Heart left ventricle (tissue), 16 donors: Measurements from ENCODE around the gene MINDY4. TPM values are rescaled to one million over a fixed set of nuclear protein-coding genes. Genes with fewer than 3 reads are reported as not detected.

ENCODE experiments used
- ATAC-seq, 4 donors: fragments of 200-7000 bp; cut with Tn5 transposase; one replicate each; pipeline ENCODE4 v1.9.1; 2020 to 2022; ENCODE audit warnings: moderate library complexity in 4 of 4, mild to moderate bottlenecking in 3 of 4, moderate number of reproducible peaks in 1 of 4
- DNase-seq, 5 donors: peaks; one replicate each; pipeline ENCODE4 v3.0.0-alpha.2; 2020
- H3K27ac ChIP-seq, 12 donors: fragments of 200-600 bp; sonication (generic) in 4 of 12; one replicate each; pipeline versions ENCODE4 v1.5.0 to v1.8.0; 2016 to 2022; ENCODE audit warnings: mild to moderate bottlenecking in 2 of 12
- H3K27me3 ChIP-seq, 9 donors: fragments of 200-600 bp; sonication (generic) in 2 of 9; one replicate each; pipeline versions ENCODE4 v1.5.1 to v1.8.0; 2016 to 2022; ENCODE audit warnings: mild to moderate bottlenecking in 3 of 9
- H3K36me3 ChIP-seq, 9 donors: fragments of 200-600 bp; sonication (generic) in 2 of 9; one replicate each; pipeline versions ENCODE4 v1.5.0 to v1.8.0; 2018 to 2022; ENCODE audit warnings: mild to moderate bottlenecking in 2 of 9
- H3K4me1 ChIP-seq, 12 donors: fragments of 200-600 bp; sonication (generic) in 4 of 12; one replicate each; pipeline versions ENCODE4 v1.5.0 to v1.8.0; 2016 to 2022; ENCODE audit warnings: mild to moderate bottlenecking in 3 of 12
- H3K4me3 ChIP-seq, 12 donors: fragments of 200-600 bp; sonication (generic) in 4 of 12; one replicate each; pipeline versions ENCODE4 v1.5.0 to v1.8.0; 2017 to 2022; ENCODE audit warnings: mild to moderate bottlenecking in 9 of 12, moderate library complexity in 4 of 12
- H3K9me3 ChIP-seq, 12 donors: fragments of 200-600 bp; sonication (generic) in 4 of 12; one replicate each; pipeline versions ENCODE4 v1.5.0 to v1.8.0; 2016 to 2022; ENCODE audit warnings: mild to moderate bottlenecking in 1 of 12
- POLR2A ChIP-seq, 2 donors: fragments of 450-650 bp; IDR thresholded peaks; one replicate each; pipeline ENCODE4 v1.6.1; 2017; ENCODE audit warnings: antibody characterized with exemption in 2 of 2, mild to moderate bottlenecking in 2 of 2, moderate library complexity in 2 of 2
- WGBS, 4 donors: extraction: QIAGEN DNeasy Blood & Tissue Kit in 2 of 4; methylation state at CpG; one replicate each; pipeline versions ENCODE4 v1.1.5 to v1.1.7; 2013 to 2018; 5-methylcytosine and 5-hydroxymethylcytosine counted together
- intact Hi-C, 10 donors: fragments of 100-400 bp; cut with DNase I; formaldehyde crosslinking; loops; one replicate each; pipeline versions ENCODE4 v1.11.1 to v1.14.2; 2022
- polyA plus RNA-seq, 2 donors: library from polyadenylated mRNA; stranded (reverse); fragments of 200-250 nt; gene quantifications; one replicate each; pipeline ENCODE4 v1.2.3, GENCODE V29; 2013
- total RNA-seq, 9 donors: library from RNA; depleted of rRNA in 2 of 9; stranded (reverse); fragments of >200 nt in 2 of 9; fragmentation: NEBNext Ultra II Directional in 3 of 9; extraction: Animal tissue kit (Norgen Biotek cat#: 25700) in 3 of 9; gene quantifications; one replicate each; pipeline versions ENCODE4 v1.1.0 to v1.2.4, GENCODE V29; 2016 to 2023
- TF ChIP-seq, protein P1 (sequence below), 12 donors: fragments of 200-600 bp; sonication (generic) in 4 of 12; IDR thresholded peaks; one replicate each; pipeline versions ENCODE4 v1.5.0 to v1.8.0; 2018 to 2022; ENCODE audit warnings: antibody characterized with exemption in 12 of 12, mild to moderate bottlenecking in 5 of 12
- donor health status: ischemic (EF 13 %, LVEDD 7.1; RV severe dilation, severe dysfunction).
- donor health status: healthy with polysubstance abuse.
- donor health status: DM: no; HTN: yes; CAD: no.
- donor health status: DM: no; HTN: no; CAD: no.
- donor health status: ischemic (EF 25% LVEDD 6.9; RV normal size, moderate dysfunction).
- donor health status: ischemic (EF 25% LVEDD 5.7; RV mildly dilated, moderate dysfunction).
- donor health status: healthy.
- donor health status: DM: yes; HTN: yes; CAD: no.
- donor health status: ischemic (EF 35%, LVEDD 5.7; RV mildly dilated, moderate dysfunction).
- donor health status: nonischemic (EF 11% LVEDD 7.7; RV severe dilation, severe dysfunction).
- donor health status: DM: yes; HTN: yes; CAD: no.
- donor health status: PGD.
- donor health status: ischemic (EF 29% LVEDD 5.4; RV normal size, mild dysfunction).
- donor health status: nonischemic (EF 23%, LVEDD 6.1; RV moderate dilation, normal function).

The MINDY4 gene
- total and polyA plus RNA-seq, 11 donors, result 1.3 to 6.0 (median 2.9) TPM

DNA sequence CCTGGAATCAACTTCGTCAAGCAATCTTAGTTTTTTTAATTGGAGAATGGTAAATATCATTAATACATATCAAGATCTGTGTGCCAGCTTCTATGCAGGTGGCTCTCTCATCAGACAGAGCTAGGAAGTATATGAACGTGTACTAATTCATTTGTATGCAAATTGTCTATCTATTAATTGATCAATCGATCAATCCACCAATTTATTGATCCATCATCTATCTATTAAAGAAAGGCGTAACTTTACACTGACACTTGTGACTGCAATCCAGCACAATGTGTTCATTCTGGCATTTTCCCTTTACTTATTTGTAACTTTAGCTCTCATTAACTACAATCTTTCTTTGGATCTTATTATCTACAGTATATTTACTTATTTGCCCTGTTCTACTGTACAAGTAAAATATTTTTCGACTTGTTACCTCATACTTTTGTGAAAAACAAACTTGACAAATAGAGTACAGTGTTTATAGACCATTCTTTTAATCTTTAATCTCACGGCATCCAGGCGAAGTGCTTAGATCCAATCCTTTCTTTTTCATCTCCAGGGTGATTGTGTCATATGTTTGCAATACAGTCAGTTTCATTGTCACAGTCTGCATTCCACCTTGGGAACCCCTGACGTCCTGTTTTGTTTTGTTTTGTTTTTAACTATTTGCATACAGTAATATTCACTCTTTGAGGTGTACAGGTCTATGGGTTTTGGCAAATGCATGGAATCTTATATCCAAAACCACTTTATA, 170.5 kb downstream of the MINDY4 start:
- TF ChIP-seq POLR2A (IDR thresholded peaks at IDR 0.05), result no peak
- TF ChIP-seq, protein P1, sequence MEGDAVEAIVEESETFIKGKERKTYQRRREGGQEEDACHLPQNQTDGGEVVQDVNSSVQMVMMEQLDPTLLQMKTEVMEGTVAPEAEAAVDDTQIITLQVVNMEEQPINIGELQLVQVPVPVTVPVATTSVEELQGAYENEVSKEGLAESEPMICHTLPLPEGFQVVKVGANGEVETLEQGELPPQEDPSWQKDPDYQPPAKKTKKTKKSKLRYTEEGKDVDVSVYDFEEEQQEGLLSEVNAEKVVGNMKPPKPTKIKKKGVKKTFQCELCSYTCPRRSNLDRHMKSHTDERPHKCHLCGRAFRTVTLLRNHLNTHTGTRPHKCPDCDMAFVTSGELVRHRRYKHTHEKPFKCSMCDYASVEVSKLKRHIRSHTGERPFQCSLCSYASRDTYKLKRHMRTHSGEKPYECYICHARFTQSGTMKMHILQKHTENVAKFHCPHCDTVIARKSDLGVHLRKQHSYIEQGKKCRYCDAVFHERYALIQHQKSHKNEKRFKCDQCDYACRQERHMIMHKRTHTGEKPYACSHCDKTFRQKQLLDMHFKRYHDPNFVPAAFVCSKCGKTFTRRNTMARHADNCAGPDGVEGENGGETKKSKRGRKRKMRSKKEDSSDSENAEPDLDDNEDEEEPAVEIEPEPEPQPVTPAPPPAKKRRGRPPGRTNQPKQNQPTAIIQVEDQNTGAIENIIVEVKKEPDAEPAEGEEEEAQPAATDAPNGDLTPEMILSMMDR (IDR thresholded peaks at IDR 0.05), result no peak
- 63 to 69% (median 67%) methylated on average over 8 of the region's 8 CpGs for WGBS, 4 donors
- intact Hi-C loops, result loop anchor here in 2 of 10 donors (2.0 to 5.0 kb wide), 2 partner anchors 31 to 36 kb away; no protein-coding TSS in a partner anchor
- H3K36me3 ChIP-seq, result no peaks in the 10 kb centered on the region
- H3K9me3 ChIP-seq, result peaks cover 0 to 17% (median 1%) of the 10 kb centered on the region in 12 donors
- no peaks in the 10 kb centered on the region for H3K27me3 ChIP-seq
- H3K4me3 ChIP-seq, result no peak overlapping the region
- ATAC-seq, result no peak
- peaks cover 0 to 14% (median 5%) of the 10 kb centered on the region in 12 donors for H3K4me1 ChIP-seq
- no peak overlapping the region for H3K27ac ChIP-seq
- DNase-seq, result no peak

Other genes starting within 250 kb of the MINDY4 start
- gene GARS1, start 176.5 kb upstream of the MINDY4 start, total RNA-seq, result 10 to 100 TPM; 32.7 to 70.2 (median 47.3) TPM
- 10 to 100 TPM; 48.5 to 96.2 TPM for gene GARS1, start 176.5 kb upstream of the MINDY4 start, polyA plus RNA-seq
- gene CRHR2, start 89.0 kb upstream of the MINDY4 start, total RNA-seq, result 1 to 10 TPM in 2 of 9 donors, under 1 TPM in 6, not detected in 1; 0.28 to 1.6 (median 0.71) TPM
- gene CRHR2, start 89.0 kb upstream of the MINDY4 start, polyA plus RNA-seq, result under 1 TPM; 0.06 to 0.80 TPM
- 10 to 100 TPM; 11.7 to 88.1 (median 29.6) TPM for gene INMT, start 19.3 kb upstream of the MINDY4 start, total RNA-seq
- 10 to 100 TPM; 15.7 to 27.9 TPM for gene INMT, start 19.3 kb upstream of the MINDY4 start, polyA plus RNA-seq
- gene AQP1, start 140.4 kb downstream of the MINDY4 start, total RNA-seq, result 100 to 1,000 TPM; 113 to 420 (median 206) TPM
- gene AQP1, start 140.4 kb downstream of the MINDY4 start, polyA plus RNA-seq, result 100 to 1,000 TPM; 220 to 256 TPM
- gene GHRHR, start 192.5 kb downstream of the MINDY4 start, total RNA-seq, result not detected
- gene GHRHR, start 192.5 kb downstream of the MINDY4 start, polyA plus RNA-seq, result not detected